Keratinocyte (primary cell): ENCODE results near the gene CDC14A. TPM values are rescaled to one million over a fixed set of nuclear protein-coding genes. Genes with fewer than 3 reads are reported as not detected.

ENCODE experiments used
- DNase-seq: peaks from one replicate; pipeline ENCODE4 v3.0.0-alpha.2; 2011; ENCODE audit warnings: low read depth, missing footprints, low spot score
- FAIRE-seq: peaks from 2 replicates; lab custom pipeline; 2011; peaks lifted over from hg19 to GRCh38; lab: Jason Lieb, UNC
- H2AFZ ChIP-seq: 2 replicates; pipeline ENCODE4 v1.6.0; 2012; ENCODE audit warnings: low read length, control low read depth, inconsistent platforms; ENCODE audit not compliant: control insufficient read depth
- H3K27ac ChIP-seq: 2 replicates; pipeline ENCODE4 v1.5.1; 2011; ENCODE audit warnings: low read length; ENCODE audit not compliant: control insufficient read depth, insufficient read depth
- H3K27me3 ChIP-seq: 3 replicates; pipeline ENCODE4 v1.6.0; 2011; ENCODE audit warnings: low read length; ENCODE audit not compliant: control insufficient read depth, insufficient read depth; ENCODE audit errors: extremely low read depth
- H3K36me3 ChIP-seq, 2 experiments: 2 replicates in 1 of 2; 3 replicates in 1 of 2; pipeline ENCODE4 v1.5.1; 2011; ENCODE audit warnings: low read length in 2 of 2, mild to moderate bottlenecking in 1 of 2; ENCODE audit not compliant: control insufficient read depth in 2 of 2, insufficient read depth in 2 of 2; ENCODE audit errors: extremely low read depth in 1 of 2
- H3K4me1 ChIP-seq: 3 replicates; pipeline ENCODE4 v1.5.1; 2011; ENCODE audit warnings: low read length; ENCODE audit not compliant: control insufficient read depth, insufficient read depth; ENCODE audit errors: extremely low read depth
- H3K4me2 ChIP-seq: 3 replicates; pipeline ENCODE4 v1.6.0; 2011; ENCODE audit warnings: low read depth, low read length; ENCODE audit not compliant: control insufficient read depth, insufficient read depth; ENCODE audit errors: extremely low read depth
- H3K4me3 ChIP-seq, 3 experiments: fragments of 200-600 bp in 1 of 3; sonication (generic) in 1 of 3; 2 replicates in 2 of 3; 3 replicates in 1 of 3; pipeline ENCODE4 v1.5.1; 2011 to 2016; ENCODE audit warnings: low read length in 3 of 3, mild to moderate bottlenecking in 3 of 3, control low read depth in 2 of 3, inconsistent platforms in 1 of 3, low read depth in 1 of 3, mixed read lengths in 1 of 3, mixed run types in 1 of 3, moderate library complexity in 1 of 3; ENCODE audit not compliant: control insufficient read depth in 2 of 3, insufficient read depth in 2 of 3; ENCODE audit errors: extremely low read depth in 1 of 3
- H3K79me2 ChIP-seq: 2 replicates; pipeline ENCODE4 v1.6.0; 2012; ENCODE audit warnings: low read length; ENCODE audit not compliant: control insufficient read depth, insufficient read depth
- H3K9ac ChIP-seq: 3 replicates; pipeline ENCODE4 v1.6.0; 2011; ENCODE audit warnings: low read length; ENCODE audit not compliant: control insufficient read depth, insufficient read depth; ENCODE audit errors: extremely low read depth
- H3K9me1 ChIP-seq: 3 replicates; pipeline ENCODE4 v1.6.0; 2011; ENCODE audit warnings: low read length; ENCODE audit not compliant: control insufficient read depth, insufficient read depth; ENCODE audit errors: extremely low read depth
- H3K9me3 ChIP-seq: 2 replicates; pipeline ENCODE4 v1.5.1; 2012; ENCODE audit warnings: low read depth, low read length; ENCODE audit not compliant: control insufficient read depth
- H4K20me1 ChIP-seq: 3 replicates; pipeline ENCODE4 v1.6.0; 2011; ENCODE audit warnings: low read length; ENCODE audit not compliant: control insufficient read depth, insufficient read depth; ENCODE audit errors: extremely low read depth
- EZH2 ChIP-seq: IDR thresholded peaks from one replicate; pipeline ENCODE4 v1.6.1; 2012; ENCODE audit warnings: inconsistent platforms, mild to moderate bottlenecking, low read length, moderate library complexity
- dilution Hi-C: fragments of 300-500 bp; cut with MboI; formaldehyde crosslinking; loops from one replicate; pipeline ENCODE4 v1.7.0; 2020; ENCODE audit warnings: low sequenced_read_pairs; ENCODE audit not compliant: extremely low pct_ligation_motif_present
- polyA plus RNA-seq, 5 experiments: library from polyadenylated mRNA; depleted of rRNA in 3 of 5; stranded (reverse) in 3 of 5; stranded (forward) in 1 of 5; unstranded in 1 of 5; fragments of >200 nt; gene quantifications; 1 replicate in 1 of 5; 2 replicates in 3 of 5; 3 replicates in 1 of 5; pipeline versions ENCODE4 v1.2.1 to v1.2.3, GENCODE V29; 2011 to 2012; ENCODE audit warnings: missing spikeins in 2 of 5, low read depth in 1 of 5, low replicate concordance in 1 of 5
- TF ChIP-seq, protein P1 (sequence below), 3 experiments: IDR thresholded peaks in 1 of 3; conservative IDR thresholded peaks in 1 of 3; optimal IDR thresholded peaks in 1 of 3; 2 replicates in 2 of 3; 3 replicates in 1 of 3; pipeline versions ENCODE3 to v1.5.1; 2011; ENCODE audit warnings: low read length in 3 of 3, mild to moderate bottlenecking in 3 of 3, moderate library complexity in 2 of 3, control low read depth in 1 of 3, inconsistent platforms in 1 of 3; ENCODE audit not compliant: insufficient read depth in 2 of 3; ENCODE audit errors: extremely low read depth in 1 of 3

CDC14A gene
- polyA plus RNA-seq, 1 donor (not counting 4 experiments of a cell fraction or from before 2014, with no cell fraction given) = 2.2 TPM

DNA sequence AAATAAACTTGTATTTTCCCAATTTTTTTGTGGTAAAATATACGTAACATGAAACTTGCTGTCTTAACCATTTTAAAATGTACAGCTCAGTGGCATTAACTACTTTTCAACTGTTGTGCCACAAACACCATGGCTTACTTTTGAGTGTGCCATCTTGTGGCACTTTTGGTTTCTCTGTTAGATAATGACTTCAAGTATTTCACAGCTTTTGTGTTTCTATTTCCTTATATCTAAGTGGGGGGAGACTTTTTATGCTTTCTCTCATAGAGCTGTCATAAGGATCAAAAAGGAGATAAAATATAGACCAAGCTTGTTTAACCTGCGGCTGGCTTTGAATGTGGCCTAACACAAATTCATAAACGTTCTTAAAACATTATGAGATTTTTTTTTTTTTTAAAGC lies 44.3 kb downstream of the CDC14A start:
- FAIRE-seq (no peak), DNase-seq (no peak)
- TF ChIP-seq, protein P1, sequence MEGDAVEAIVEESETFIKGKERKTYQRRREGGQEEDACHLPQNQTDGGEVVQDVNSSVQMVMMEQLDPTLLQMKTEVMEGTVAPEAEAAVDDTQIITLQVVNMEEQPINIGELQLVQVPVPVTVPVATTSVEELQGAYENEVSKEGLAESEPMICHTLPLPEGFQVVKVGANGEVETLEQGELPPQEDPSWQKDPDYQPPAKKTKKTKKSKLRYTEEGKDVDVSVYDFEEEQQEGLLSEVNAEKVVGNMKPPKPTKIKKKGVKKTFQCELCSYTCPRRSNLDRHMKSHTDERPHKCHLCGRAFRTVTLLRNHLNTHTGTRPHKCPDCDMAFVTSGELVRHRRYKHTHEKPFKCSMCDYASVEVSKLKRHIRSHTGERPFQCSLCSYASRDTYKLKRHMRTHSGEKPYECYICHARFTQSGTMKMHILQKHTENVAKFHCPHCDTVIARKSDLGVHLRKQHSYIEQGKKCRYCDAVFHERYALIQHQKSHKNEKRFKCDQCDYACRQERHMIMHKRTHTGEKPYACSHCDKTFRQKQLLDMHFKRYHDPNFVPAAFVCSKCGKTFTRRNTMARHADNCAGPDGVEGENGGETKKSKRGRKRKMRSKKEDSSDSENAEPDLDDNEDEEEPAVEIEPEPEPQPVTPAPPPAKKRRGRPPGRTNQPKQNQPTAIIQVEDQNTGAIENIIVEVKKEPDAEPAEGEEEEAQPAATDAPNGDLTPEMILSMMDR (optimal IDR thresholded peaks at IDR 0.05 in 1 of 3, IDR thresholded peaks at IDR 0.05 in 1 of 3, conservative IDR thresholded peaks at IDR 0.05 in 1 of 3; ENCODE audit: extremely low read depth in 1 of 3, insufficient read depth in 2 of 3, low read length in 3 of 3) = no peak
- TF ChIP-seq EZH2 = no peak
- Histone ChIP-seq H3K4me3 (no peak overlapping the region), H3K4me1 (no peaks in the 10 kb centered on the region), H4K20me1 (no peaks in the 10 kb centered on the region), H3K36me3 (no peaks in the 10 kb centered on the region), H3K27me3 (no peaks in the 10 kb centered on the region), H3K27ac (no peak overlapping the region), H3K9me1 (no peaks in the 10 kb centered on the region), H3K4me2 (no peak overlapping the region), H2AFZ (no peak overlapping the region), H3K9me3 (no peaks in the 10 kb centered on the region), H3K79me2 (no peaks in the 10 kb centered on the region), H3K9ac (no peak overlapping the region)
- dilution Hi-C loops = no loop called here

DNA sequence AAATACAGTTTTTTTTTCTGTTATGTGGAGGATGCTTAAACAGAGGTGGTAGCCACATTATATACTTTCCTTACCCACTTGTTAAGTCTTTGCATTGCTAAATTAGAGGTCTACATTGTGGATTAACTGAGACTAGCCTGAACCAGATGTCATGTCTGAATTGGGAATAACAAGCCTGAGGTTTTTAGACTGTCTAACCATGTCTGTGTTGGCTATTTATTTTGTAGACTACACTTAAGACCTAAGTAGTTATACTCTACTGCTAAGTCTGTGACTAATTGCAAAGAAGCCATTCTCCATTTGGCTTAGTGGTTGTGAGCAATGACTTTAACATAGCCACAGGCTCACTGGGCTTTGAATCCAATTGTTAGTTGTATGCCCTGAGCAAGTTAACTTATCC lies 45.4 kb downstream of the CDC14A start:
- no peaks in the 10 kb centered on the region for H3K9me1 ChIP-seq
- H3K4me2 ChIP-seq = no peak overlapping the region
- no peaks in the 10 kb centered on the region for H4K20me1 ChIP-seq
- no peak overlapping the region for H3K27ac ChIP-seq
- H2AFZ ChIP-seq = no peak overlapping the region
- FAIRE-seq (no peak), DNase-seq (no peak)
- H3K4me3 ChIP-seq = no peak overlapping the region
- H3K79me2 ChIP-seq = no peaks in the 10 kb centered on the region
- dilution Hi-C loops = no loop called here
- TF ChIP-seq EZH2 = no peak
- TF ChIP-seq, protein P1 (optimal IDR thresholded peaks at IDR 0.05 in 1 of 3, IDR thresholded peaks at IDR 0.05 in 1 of 3, conservative IDR thresholded peaks at IDR 0.05 in 1 of 3; ENCODE audit: extremely low read depth in 1 of 3, insufficient read depth in 2 of 3, low read length in 3 of 3) = no peak
- H3K36me3 ChIP-seq = no peaks in the 10 kb centered on the region
- H3K4me1 ChIP-seq = no peaks in the 10 kb centered on the region
- no peaks in the 10 kb centered on the region for H3K9me3 ChIP-seq
- H3K9ac ChIP-seq = no peak overlapping the region
- no peaks in the 10 kb centered on the region for H3K27me3 ChIP-seq
